GM21528 (cell line): ENCODE data around the gene MON1B.
"Not testable (repeated sequence)": the region's sequence is repeated elsewhere in the genome, so short reads cannot be mapped to it uniquely, and the experiment has no call there.

Experiments used
- ATAC-seq: cut with Tn5 transposase; IDR thresholded peaks from one replicate; pipeline ENCODE4 v1.9.1; 2021; ENCODE audit warnings: mild to moderate bottlenecking, moderate library complexity; ENCODE audit not compliant: unreplicated experiment, low FRiP score

Gene MON1B

GRCh38 chr16:77190478-77191258 is at the start of gene MON1B:
Gene MON1B (plus strand): TSS chr16:77191190. CDS start chr16:77191486, 296 bp downstream.
- ATAC-seq: peak; percentile 99

- no peak for ATAC-seq
Observed at GRCh38 chr16:77143364-77143763, 47.6 kb upstream of the MON1B start.

GRCh38 chr16:77148121-77148520 is 42.9 kb upstream of the MON1B start:
- ATAC-seq: no peak

GRCh38 chr16:77157346-77158058 is 33.5 kb upstream of the MON1B start:
- no peak for ATAC-seq

- ATAC-seq: no peak
Observed at GRCh38 chr16:77158293-77158692, 32.7 kb upstream of the MON1B start.

GRCh38 chr16:77165006-77165405 is 26.0 kb upstream of the MON1B start:
- ATAC-seq: no peak

GRCh38 chr16:77165536-77166236 is 25.3 kb upstream of the MON1B start:
- not testable (repeated sequence) for ATAC-seq

- ATAC-seq: no peak
Observed at GRCh38 chr16:77166726-77167125, 24.3 kb upstream of the MON1B start.

GRCh38 chr16:77168901-77169300 is 22.1 kb upstream of the MON1B start:
- no peak for ATAC-seq

GRCh38 chr16:77169650-77170236 is 21.2 kb upstream of the MON1B start:
- peak; percentile 56 for ATAC-seq

- ATAC-seq: no peak
Observed at GRCh38 chr16:77170805-77171204, 20.2 kb upstream of the MON1B start.

GRCh38 chr16:77171745-77172635 is 19.0 kb upstream of the MON1B start:
- peak; percentile 94 for ATAC-seq

- no peak for ATAC-seq
Observed at GRCh38 chr16:77172951-77173350, 18.0 kb upstream of the MON1B start.

GRCh38 chr16:77183137-77183536 is 7.9 kb upstream of the MON1B start:
- no peak for ATAC-seq

GRCh38 chr16:77186298-77186697 is 4.7 kb upstream of the MON1B start:
- ATAC-seq: not testable (repeated sequence)

- ATAC-seq: peak; percentile 2
Observed at GRCh38 chr16:77190190-77190477, 856 bp upstream of the MON1B start.

- peak; percentile 0 for ATAC-seq
Observed at GRCh38 chr16:77191259-77191969, 424 bp downstream of the MON1B start.

GRCh38 chr16:77193377-77193776 is 2.4 kb downstream of the MON1B start:
- no peak for ATAC-seq
